A549 (cell line): Measurements from ENCODE around the gene C16orf90. TPM values are rescaled to one million over a fixed set of nuclear protein-coding genes. Genes with fewer than 3 reads are reported as not detected.

Experiments used
- ATAC-seq, 2 experiments: fragments of 200-7000 bp in 1 of 2; fragments of >200 bp in 1 of 2; cut with Nextera tagmentation in 1 of 2; cut with Tn5 transposase in 1 of 2; 3 replicates each; pipeline versions ENCODE4 v1.8.0 to v1.9.1; 2018 to 2020; ENCODE audit warnings: mild to moderate bottlenecking in 1 of 2, moderate library complexity in 1 of 2
- CTCF ChIA-PET: fragments of 300-600 bp; sonication (Branson Sonifier 250); formaldehyde crosslinking; extraction: SDS; loops from one replicate; lab custom pipeline; 2021; ENCODE audit warnings: antibody characterized with exemption, inconsistent platforms; lab: Yijun Ruan, JAX
- POLR2A ChIA-PET: fragments of 350-600 bp; formaldehyde crosslinking; extraction: SDS; loops from one replicate; lab custom pipeline; 2021; ENCODE audit warnings: antibody characterized with exemption, inconsistent platforms; lab: Yijun Ruan, JAX
- DNase-seq, 2 experiments: peaks; one replicate each; pipeline versions ENCODE4 v3.0.0 to v3.0.0-alpha.2; 2011 to 2016; ENCODE audit warnings: low read depth in 1 of 2, low spot score in 1 of 2
- FAIRE-seq: peaks from 2 replicates; lab custom pipeline; 2011; peaks lifted over from hg19 to GRCh38; lab: Jason Lieb, UNC
- H3K27ac ChIP-seq, 2 experiments: fragments of >200 bp; sonication (Bioruptor Twin); formaldehyde crosslinking; 3 replicates each; pipeline ENCODE4 v1.5.1; 2016 to 2017
- H3K4me1 ChIP-seq: fragments of >200 bp; sonication (Bioruptor Twin); formaldehyde crosslinking; 3 replicates; pipeline ENCODE4 v1.6.1; 2016
- H3K4me2 ChIP-seq: fragments of >200 bp; sonication (Bioruptor Twin); formaldehyde crosslinking; 3 replicates; pipeline ENCODE4 v1.6.1; 2016
- H3K4me3 ChIP-seq: fragments of >200 bp; sonication (Bioruptor Twin); formaldehyde crosslinking; 3 replicates; pipeline ENCODE4 v1.5.1; 2016
- H3K9me3 ChIP-seq: fragments of >200 bp; sonication (Bioruptor Twin); formaldehyde crosslinking; 3 replicates; pipeline ENCODE4 v1.6.1; 2016
- BHLHE40 ChIP-seq: IDR thresholded peaks from 2 replicates; pipeline ENCODE4 v1.6.1; 2012; ENCODE audit warnings: low read depth, low read length, inconsistent platforms
- CBX2 ChIP-seq: fragments of 200-600 bp; sonication (generic); IDR thresholded peaks from 2 replicates; pipeline ENCODE4 v1.6.1; 2016; ENCODE audit warnings: low read depth, mild to moderate bottlenecking, borderline replicate concordance
- CHD2 ChIP-seq: fragments of 150-350 bp; IDR thresholded peaks from 2 replicates; pipeline ENCODE4 v1.6.1; 2014; ENCODE audit warnings: low read length; ENCODE audit not compliant: partially characterized antibody
- CTCF ChIP-seq: fragments of >200 bp; sonication (Bioruptor Twin); formaldehyde crosslinking; IDR thresholded peaks from 3 replicates; pipeline ENCODE4 v1.5.1; 2016
- E2F6 ChIP-seq: IDR thresholded peaks from 2 replicates; pipeline ENCODE4 v1.6.1; 2012; ENCODE audit warnings: low read depth, borderline replicate concordance
- FOSL2 ChIP-seq, 2 experiments: fragments of 450-650 bp in 1 of 2; fragments of >200 bp in 1 of 2; sonication (Bioruptor Twin) in 1 of 2; formaldehyde crosslinking; IDR thresholded peaks; 2 replicates each; pipeline versions ENCODE4 v1.5.0 to v1.6.1; 2016 to 2020; ENCODE audit warnings: mild to moderate bottlenecking in 1 of 2, moderate library complexity in 1 of 2
- HDAC2 ChIP-seq: fragments of 200-600 bp; sonication (generic); IDR thresholded peaks from 2 replicates; pipeline ENCODE4 v1.6.1; 2016
- HEYL ChIP-seq: fragments of 250-450 bp; sonication (Bioruptor Pico); IDR thresholded peaks from 2 replicates; pipeline ENCODE4 v1.8.0; 2021; ENCODE audit warnings: mild to moderate bottlenecking, moderate library complexity
- HMGXB4 ChIP-seq: fragments of 250-450 bp; sonication (Bioruptor Pico); IDR thresholded peaks from 2 replicates; pipeline ENCODE4 v1.5.0; 2021; ENCODE audit warnings: mild to moderate bottlenecking, moderate library complexity, borderline replicate concordance
- HOXA7 ChIP-seq: fragments of 250-450 bp; sonication (Bioruptor Pico); IDR thresholded peaks from 2 replicates; pipeline ENCODE4 v1.5.0; 2020; ENCODE audit warnings: mild to moderate bottlenecking, moderate library complexity
- KDM1A ChIP-seq: fragments of 200-600 bp; sonication (generic); IDR thresholded peaks from 2 replicates; pipeline ENCODE4 v1.6.1; 2016; ENCODE audit warnings: low read depth, mild to moderate bottlenecking
- KDM5A ChIP-seq: fragments of 200-600 bp; sonication (generic); IDR thresholded peaks from 2 replicates; pipeline ENCODE4 v1.6.1; 2016; ENCODE audit warnings: antibody characterized with exemption, mild to moderate bottlenecking
- NFE2L2 ChIP-seq: fragments of 150-350 bp; conservative IDR thresholded peaks from 2 replicates; pipeline ENCODE4 v1.6.1; 2014; ENCODE audit warnings: low read length
- NPAS2 ChIP-seq: fragments of 250-450 bp; sonication (Bioruptor Pico); IDR thresholded peaks from 2 replicates; pipeline ENCODE4 v1.8.0; 2022; ENCODE audit warnings: mild to moderate bottlenecking, moderate library complexity, borderline replicate concordance
- NR3C1 ChIP-seq: fragments of >200 bp; sonication (Bioruptor Twin); formaldehyde crosslinking; IDR thresholded peaks from 3 replicates; pipeline ENCODE4 v1.6.1; 2017
- RARB ChIP-seq: fragments of 250-450 bp; sonication (Bioruptor Pico); IDR thresholded peaks from 2 replicates; pipeline ENCODE4 v1.8.0; 2021; ENCODE audit warnings: mild to moderate bottlenecking, moderate library complexity
- RNF2 ChIP-seq: fragments of 200-600 bp; sonication (generic); IDR thresholded peaks from 2 replicates; pipeline ENCODE4 v1.6.1; 2016; ENCODE audit warnings: low read depth, mild to moderate bottlenecking, antibody characterized with exemption, moderate library complexity, borderline replicate concordance
- TP53 ChIP-seq: fragments of 250-450 bp; sonication (Bioruptor Pico); IDR thresholded peaks from 2 replicates; pipeline ENCODE4 v1.5.0; 2021; ENCODE audit warnings: mild to moderate bottlenecking, moderate library complexity
- ZC3H11A ChIP-seq: fragments of 450-650 bp; IDR thresholded peaks from 2 replicates; pipeline ENCODE4 v1.6.1; 2014; ENCODE audit warnings: antibody characterized with exemption, mild to moderate bottlenecking
- WGBS: methylation state at CpG from one replicate; pipeline ENCODE4 v1.1.6; 2017; ENCODE audit errors: missing lambda C conversion rate; 5-methylcytosine and 5-hydroxymethylcytosine counted together
- polyA plus RNA-seq, 4 experiments: library from polyadenylated mRNA; depleted of rRNA in 3 of 4; stranded (reverse); fragments of >200 nt; fragmentation: RNase III in 1 of 4; extraction: RNeasy Plus Mini Kit Qiagen cat#74134 plus additional on column Dnase treatment in 1 of 4; gene quantifications; 2 replicates in 3 of 4; 3 replicates in 1 of 4; pipeline ENCODE4 v1.2.3, GENCODE V29; 2011 to 2017
- TF ChIP-seq, protein P1 (sequence below): IDR thresholded peaks from 2 replicates; pipeline ENCODE4 v1.6.1; 2012

The C16orf90 gene
- polyA plus RNA-seq, 2 of the 4 experiments (the other 2 are of a cell fraction) = not detected

GRCh38 chr16:3480901-3481695 is 14.2 kb downstream of the C16orf90 start:
- DNase-seq (no peak), FAIRE-seq (no peak), ATAC-seq (no peak)
- Histone ChIP-seq H3K4me1 (no peaks in the 10 kb centered on the region), H3K4me2 (no peak overlapping the region), H3K27ac (no peak overlapping the region), H3K9me3 (no peaks in the 10 kb centered on the region), H3K4me3 (no peak overlapping the region)
- 91% methylated on average over 15 of the region's 18 CpGs for WGBS
- ChIA-PET POLR2A (no interaction called here), CTCF (interaction anchor here (0.6 kb wide), 1 partner anchor 15 kb away, joined by 3 read pairs; no protein-coding TSS in a partner anchor)
- TF ChIP-seq KDM1A = no peak
- no peak for TF ChIP-seq HEYL (CRISPR knock-in tag)
- no peak for TF ChIP-seq RNF2
- no peak for TF ChIP-seq CBX2
- no peak for TF ChIP-seq E2F6
- TF ChIP-seq CTCF = no peak
- no peak for TF ChIP-seq HMGXB4 (CRISPR knock-in tag)
- no peak for TF ChIP-seq NR3C1
- TF ChIP-seq, protein P1, sequence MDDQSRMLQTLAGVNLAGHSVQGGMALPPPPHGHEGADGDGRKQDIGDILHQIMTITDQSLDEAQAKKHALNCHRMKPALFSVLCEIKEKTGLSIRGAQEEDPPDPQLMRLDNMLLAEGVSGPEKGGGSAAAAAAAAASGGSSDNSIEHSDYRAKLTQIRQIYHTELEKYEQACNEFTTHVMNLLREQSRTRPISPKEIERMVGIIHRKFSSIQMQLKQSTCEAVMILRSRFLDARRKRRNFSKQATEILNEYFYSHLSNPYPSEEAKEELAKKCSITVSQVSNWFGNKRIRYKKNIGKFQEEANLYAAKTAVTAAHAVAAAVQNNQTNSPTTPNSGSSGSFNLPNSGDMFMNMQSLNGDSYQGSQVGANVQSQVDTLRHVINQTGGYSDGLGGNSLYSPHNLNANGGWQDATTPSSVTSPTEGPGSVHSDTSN = no peak
- TF ChIP-seq HDAC2 = no peak

GRCh38 chr16:3479654-3480216 is 15.6 kb downstream of the C16orf90 start:
- FAIRE-seq = no peak
- Histone ChIP-seq H3K4me3 (no peak overlapping the region), H3K4me1 (no peaks in the 10 kb centered on the region), H3K9me3 (no peaks in the 10 kb centered on the region)
- 93% methylated on average over 12 of the region's 12 CpGs for WGBS
- no peak for TF ChIP-seq BHLHE40
- TF ChIP-seq NFE2L2 = no peak
- TF ChIP-seq CHD2 = no peak
- TF ChIP-seq KDM1A = no peak
- no peak for TF ChIP-seq KDM5A
- no peak for TF ChIP-seq TP53
- TF ChIP-seq FOSL2 (IDR thresholded peaks at IDR 0.05) = no peak
- no peak for TF ChIP-seq FOSL2 (CRISPR knock-in tag; IDR thresholded peaks at IDR 0.05)
- TF ChIP-seq HMGXB4 (CRISPR knock-in tag) = no peak
- no peak for TF ChIP-seq RARB
- no peak for TF ChIP-seq ZC3H11A
- no peak for TF ChIP-seq NPAS2
- TF ChIP-seq HOXA7 (CRISPR knock-in tag) = no peak
- TF ChIP-seq, all 56 proteins: peak for 0
- no peak overlapping the region for H3K4me2 ChIP-seq
- DNase-seq = no peak
- ChIA-PET POLR2A (no interaction called here), CTCF (no interaction called here)
- ATAC-seq = no peak
- H3K27ac ChIP-seq = no peak overlapping the region
